Measurements from ENCODE around the gene TSPAN17.

The TSPAN17 gene

DNA sequence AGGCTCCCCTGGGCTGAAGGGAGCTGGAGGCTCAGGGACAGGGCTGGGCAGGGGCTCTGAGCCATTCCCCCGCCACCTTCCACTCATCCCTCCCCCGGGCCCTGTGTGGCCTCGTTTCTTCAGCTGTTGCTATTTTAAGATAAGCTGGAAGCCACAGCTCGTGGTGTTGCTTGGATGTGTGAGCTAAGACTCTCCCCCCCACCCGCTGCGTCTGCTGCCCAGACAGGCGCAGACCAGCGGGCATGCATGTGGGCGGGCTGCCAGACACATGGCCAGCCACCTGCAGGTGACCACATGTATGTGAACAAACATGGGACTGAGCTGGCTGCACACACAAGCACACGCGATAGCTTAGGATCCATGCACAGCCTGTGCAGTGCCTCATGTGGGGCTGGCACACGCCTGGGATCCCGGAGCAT is 25.6 kb upstream of the TSPAN17 start:
- DNase-seq (ENCODE audit: low spot score), result no peak

DNA sequence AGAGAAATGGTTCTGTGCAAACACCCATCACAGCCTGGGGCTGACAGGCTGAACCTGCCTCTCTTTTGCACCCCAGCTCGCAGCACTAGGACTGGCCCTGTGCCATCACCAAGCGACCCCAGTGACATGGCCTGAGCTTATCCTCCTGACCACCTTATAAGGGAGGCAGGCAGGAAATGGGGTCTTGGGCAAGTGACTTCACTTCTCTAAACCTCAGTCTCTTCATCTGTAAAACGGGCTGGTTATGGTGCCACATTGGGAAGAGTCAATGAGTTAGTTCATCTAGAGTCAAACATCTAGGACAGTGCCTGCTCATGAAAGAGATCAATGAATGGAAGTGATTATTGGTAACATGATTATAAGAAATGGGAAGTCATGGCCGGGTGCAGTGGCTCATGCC is 23.1 kb upstream of the TSPAN17 start:
- DNase-seq (ENCODE audit: low spot score), result no peak

DNA sequence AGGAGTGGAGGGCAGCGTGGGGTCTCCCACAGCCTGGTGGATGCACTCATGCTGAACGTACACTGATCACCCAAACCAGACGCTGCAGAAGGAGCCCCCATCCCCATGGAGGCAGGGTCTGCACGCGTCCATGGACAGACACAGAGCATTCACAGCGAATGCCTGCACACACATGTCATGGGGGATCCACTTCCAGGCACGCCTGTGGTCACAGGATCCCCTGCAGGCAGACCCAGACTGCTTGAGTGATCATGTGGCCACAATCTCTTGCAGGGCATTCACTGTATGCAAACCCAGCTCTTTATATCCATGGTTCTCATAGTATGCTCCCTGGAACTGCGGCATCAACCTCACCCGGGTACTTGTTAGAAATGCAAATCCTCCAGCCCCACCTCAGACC is 22.3 kb upstream of the TSPAN17 start:
- DNase-seq (ENCODE audit: low spot score), result no peak

DNA sequence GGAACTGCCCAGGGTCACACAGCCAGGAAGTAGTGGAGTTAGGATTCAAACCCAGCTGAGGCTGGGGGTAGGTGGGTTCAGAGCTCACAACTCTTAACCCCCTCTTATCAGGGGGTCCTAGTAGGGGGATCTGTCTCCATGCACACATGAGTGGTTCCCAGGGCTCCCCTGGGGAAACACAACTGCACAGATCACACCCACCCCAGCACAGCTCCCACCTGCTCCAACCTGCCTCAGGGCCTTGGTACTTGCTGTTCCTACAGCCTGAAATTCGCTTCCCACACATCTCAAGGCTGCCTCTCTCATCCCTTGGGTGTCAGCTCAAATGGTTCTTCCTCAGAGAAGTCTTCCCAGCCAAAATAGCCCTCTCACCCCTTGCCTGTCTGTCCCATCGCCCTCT is 21.8 kb upstream of the TSPAN17 start:
- no peak for DNase-seq (ENCODE audit: low spot score)

DNA sequence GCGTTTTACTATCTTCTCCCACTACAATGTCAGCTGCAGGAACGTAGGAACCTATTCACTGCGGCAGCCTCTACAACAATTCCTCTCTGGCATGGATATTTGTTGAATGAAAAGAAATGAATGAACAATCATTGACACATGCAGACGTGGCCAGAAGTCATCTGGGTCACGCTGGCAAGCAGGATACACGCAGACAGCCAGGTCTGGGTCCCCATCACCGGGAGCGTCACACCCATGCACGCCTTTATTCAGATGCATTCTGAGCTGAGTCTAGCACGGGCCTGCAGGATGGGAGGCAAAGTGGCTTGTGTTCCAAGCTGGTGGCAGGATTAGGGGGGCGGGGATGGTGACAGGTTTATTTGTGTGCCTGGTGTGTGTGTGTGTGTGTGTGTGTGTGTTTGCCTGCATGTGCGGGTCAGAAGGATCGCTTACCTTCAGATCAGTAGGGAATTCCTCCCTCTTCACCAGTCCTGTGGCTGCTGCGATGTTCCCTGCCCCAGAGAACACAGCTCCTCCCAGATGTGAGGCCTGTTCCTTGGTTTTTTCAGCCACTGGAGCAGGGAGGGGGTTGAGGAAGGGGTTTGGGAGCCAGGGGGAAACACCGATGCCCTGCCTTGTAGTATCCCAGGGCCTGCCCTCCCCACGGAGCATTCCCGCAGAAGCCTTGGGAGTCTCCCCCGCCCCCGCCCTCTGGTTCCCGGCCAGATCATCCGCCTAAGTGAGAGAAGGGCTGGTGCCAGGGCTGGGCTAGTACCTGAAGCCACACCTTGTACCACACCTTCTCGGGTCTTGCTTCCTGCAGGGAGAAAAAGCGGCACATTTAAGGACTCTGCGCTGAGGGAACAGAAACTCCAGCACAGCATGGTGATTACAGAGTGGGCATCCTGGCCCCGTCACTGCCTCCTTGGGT is 21.1 kb upstream of the TSPAN17 start:
- DNase-seq (ENCODE audit: low spot score), result no peak

DNA sequence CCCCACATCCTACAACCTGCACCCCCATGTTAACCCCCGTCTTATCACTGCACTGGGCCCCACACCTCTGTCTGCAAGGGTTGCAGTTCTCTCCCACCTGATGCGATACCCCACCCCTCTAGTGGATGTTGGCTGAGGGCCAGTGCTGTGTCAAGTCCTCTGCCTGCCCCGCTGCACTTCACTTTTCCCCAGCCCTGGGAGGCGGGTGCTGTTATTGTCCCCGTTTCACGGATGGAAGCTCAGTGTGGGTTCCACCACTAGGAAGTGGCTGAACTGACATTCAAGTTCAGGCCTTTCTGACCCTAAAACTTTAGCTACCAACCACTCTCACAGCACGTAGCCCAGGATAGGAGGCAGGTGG is 20.4 kb upstream of the TSPAN17 start:
- no peak for DNase-seq (ENCODE audit: low spot score)

DNA sequence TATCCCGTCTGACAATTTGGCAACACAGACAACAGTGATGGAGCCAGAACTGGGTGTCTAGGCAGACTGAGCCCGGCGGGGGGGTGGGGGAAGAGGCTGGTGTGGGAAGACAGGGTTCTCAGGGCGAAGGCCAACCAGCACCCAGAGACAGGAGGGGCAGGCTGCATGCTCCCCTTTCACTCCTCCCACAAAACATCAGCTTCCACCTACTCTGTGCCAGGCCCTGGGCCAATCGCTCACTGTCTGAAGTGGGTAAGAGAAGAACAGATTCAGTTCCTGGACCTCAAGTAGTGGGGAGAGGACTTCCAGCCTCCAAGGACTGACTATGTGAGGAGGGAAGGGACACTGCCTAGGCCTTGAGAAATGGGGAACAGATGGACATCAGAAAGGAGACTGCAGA is 19.7 kb upstream of the TSPAN17 start:
- DNase-seq (ENCODE audit: low spot score), result no peak

DNA sequence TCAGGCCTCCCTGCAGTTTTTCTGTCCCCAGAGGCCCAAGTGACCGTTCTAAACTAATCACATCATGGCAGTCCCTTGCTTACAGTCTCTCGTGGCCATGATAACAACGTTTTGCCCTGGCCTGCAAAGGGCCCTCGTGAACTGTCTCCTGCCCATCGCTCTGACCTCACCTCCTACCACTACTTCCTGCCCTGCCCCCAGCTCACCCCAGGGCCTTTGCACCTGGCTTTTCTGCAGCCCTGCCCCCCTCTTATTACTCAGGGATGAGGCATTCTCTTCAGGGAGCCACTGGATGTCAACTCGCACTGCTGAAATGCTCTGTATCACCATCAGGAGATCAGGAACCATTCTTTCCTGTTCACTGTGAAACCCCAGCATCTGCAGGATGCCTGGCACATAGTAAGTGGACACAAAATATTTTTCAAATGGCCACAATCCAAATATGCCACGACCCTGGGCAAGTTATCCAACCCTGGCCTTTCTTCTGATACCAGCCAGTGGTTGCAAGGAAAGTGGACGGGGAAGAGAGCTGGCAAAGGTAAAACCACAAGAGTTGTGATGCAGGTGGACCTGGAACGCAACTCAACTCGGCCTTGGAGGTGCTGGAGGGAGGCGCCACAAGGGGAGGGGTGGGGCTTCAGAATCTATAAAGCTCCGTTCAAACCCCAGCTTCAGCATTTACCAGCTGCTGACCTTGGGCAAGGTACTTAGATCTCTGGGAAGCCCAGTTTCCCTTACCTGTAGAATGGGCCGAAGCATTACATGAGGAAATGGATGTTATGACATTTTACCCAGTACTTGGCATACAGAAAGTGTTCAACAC is 18.7 kb upstream of the TSPAN17 start:
- DNase-seq (ENCODE audit: low spot score), result no peak

DNA sequence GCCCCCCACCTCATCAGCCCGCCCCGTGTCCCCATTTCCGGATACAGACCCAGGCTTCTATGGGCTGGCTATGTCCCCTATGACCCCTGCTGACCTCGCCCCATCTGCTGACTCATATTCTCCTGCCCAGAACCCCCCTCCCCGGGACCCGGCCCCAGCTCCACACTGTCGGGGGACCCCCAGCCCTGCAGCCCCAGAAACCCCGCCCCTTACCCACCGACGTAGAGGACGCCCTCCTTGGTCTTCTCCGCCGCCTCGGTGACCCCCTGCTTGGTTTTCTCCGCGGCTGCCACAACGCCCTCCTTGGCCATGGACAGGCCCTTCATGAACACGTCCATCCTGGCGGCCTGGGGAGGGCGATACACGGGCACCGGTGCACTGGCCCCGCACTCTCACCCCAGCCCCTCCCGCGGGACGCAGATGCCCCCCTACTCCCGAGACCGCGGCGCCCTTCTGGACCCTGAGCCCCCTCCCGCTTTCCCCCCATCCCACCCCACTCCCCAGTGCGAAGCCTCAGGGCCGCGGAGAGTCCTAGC is 17.9 kb upstream of the TSPAN17 start:
- no peak for DNase-seq (ENCODE audit: low spot score)

DNA sequence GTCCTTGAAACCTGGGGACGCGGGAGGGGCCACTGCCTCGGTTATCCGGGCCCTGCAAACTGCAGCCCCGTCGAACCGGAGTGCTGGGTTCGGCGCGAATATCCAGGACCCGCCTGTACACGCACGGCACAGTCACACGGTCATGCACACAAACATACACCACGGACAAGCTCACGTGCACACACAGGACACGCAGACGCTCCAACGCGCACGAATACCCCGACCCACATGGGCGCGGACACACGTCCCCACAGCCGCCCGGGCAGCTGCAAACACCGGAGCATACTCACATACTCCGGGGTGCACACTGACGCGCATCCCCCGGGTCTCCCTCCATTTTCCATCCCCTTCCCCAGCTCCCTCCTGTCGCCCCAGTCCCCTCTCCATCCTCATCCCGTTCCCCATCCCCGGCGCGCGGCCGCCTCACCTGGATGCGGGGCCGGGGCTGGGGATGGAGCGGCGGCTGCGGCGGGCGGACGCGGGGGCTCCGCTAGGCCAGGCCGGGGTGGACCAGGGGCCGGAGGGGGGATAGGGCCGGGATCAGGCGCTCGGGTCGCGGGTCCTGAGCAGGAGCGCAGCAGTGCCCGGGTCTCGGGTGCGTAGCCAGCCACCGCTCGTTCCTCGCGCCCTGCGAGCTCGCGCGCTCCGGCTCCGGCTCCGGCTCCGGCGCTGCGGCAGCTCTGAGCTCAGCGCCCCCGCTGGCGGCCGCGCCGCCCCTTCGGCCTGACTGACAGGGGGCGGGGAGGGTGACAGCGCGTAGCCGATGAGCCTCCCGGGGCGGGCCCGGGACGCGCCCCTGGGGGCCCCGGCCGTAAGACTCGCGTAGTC is 17.2 kb upstream of the TSPAN17 start, which contains the start of the genes EIF4E1B and SNCB:
Gene EIF4E1B (plus strand): TSS at position 823 of the 828 bp plus-strand sequence. CDS start 12,113 bp downstream, outside the sequence.
Gene SNCB (minus strand): TSS at position 682 of the 828 bp plus-strand sequence. CDS start 880 bp downstream, outside the sequence.
- DNase-seq (ENCODE audit: low spot score), result no peak

DNA sequence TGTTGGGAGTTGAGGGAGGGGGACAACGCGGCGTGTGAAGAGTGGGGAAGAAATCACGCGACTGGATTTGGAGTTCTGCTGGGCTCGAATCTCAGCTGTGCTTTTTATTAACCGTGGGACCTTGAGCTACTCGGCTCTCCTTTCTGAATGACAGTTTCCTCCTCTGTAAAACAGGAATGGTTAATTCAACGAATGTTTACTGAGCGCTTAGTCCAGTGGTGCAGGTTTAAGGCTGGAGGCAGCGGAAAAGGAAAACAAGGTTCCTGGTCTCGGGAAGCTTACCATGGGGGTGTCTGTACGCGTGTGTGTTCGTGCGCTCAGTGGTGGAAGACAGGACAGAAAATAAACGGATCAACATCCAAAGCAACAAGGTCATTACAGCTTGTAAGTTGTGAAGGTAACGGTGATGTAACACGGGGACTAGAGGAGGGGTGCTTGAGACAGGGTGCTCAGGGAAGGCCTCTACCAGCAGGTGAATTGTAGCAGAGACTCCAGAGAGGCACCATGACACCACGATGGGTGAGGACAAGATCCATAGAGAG is 16.5 kb upstream of the TSPAN17 start:
- no peak for DNase-seq (ENCODE audit: low spot score)

DNA sequence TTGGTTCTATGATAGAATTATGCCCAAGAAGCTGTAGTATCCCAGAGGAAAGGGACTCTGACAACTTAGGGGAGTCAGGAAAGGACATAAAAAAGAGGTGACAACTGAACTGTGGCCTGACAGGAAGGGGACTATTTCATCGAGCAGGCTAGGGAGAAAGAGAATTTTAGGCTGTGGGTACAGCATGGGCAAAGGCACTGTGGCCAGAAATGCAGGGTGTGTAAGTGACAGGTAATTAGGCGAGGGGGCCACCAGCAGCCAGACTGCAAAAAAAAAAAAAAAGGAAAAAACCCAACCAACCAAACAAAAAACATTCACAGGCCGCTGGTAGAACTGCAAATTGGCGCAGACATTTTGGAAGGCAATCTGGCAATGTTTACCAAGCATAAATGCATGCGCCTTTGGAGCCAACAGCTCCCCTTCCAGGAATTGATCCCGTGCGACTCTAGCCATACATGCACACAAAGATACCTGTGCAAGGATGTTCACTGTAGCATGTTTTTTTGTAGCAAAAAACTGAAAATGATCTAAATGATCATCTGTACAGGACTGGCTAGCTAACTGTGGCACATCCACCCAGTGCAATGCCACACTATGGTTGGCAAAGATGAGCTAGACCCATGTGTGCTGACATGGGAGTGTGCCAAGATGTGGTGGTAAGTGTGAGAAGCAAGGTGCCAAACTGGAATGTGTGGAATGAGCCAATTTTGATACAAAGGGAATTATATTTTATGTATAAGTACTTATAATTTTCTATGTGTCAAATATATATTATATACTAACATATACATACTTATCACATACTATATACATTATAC is 15.7 kb upstream of the TSPAN17 start:
- DNase-seq (ENCODE audit: low spot score), result no peak

DNA sequence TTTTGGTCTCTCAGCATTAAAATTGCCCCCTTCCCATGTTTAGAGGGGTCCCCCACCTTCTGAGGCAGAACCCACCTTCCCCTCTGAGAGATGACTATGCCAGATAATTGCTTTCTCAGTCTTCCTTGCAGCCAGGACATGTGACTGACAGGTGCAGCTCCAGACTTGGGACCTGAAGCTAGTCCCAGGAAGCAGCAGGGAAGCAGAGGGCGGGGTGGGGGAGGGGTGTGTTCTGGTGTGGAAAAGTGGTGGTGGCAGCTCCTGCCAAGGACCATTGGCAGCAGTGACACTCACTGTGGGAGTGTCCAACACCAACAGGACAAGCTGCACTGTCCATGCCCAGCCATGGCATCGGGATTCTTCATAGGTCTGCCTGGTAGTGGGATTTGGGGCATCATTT is 14.5 kb upstream of the TSPAN17 start:
- DNase-seq (ENCODE audit: low spot score), result no peak

DNA sequence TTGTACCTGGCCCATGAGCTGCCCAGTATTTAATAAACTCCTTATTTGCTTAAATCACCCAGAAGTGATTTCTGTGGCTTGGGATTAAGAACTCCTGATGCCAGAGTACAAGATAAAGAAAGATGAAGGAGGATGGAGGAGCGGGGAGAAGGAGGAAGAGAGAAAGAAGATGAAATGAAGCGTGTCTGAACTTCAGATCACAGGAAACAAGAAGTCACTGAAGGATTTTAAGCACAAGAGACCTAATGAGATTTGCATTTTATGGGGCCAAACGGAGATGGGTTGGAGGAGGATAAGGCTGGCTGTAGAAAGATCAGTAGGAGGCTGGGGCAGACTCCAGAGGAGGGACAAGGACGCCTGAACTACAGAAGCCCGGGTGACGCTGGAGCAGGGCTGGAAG is 13.7 kb upstream of the TSPAN17 start:
- DNase-seq (ENCODE audit: low spot score), result no peak

DNA sequence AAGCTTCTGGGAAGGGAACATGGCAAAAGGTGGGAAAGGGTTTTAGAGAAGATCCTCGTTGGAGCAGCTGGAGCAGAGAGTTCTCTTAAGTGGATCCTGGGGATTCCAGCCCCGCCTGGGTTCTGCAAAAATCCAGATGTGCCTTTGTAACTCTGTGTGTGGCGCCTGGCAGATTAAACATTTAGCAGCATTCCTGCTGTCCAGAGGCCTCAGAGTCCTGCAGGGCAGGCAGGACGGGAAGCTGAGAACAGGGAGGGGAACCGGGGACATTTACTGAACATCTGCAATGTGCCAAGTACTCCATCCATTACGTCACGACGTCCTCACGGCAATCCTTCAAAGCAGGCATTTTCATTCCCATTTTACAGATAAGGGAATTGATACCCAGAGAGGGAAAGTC is 10.9 kb upstream of the TSPAN17 start:
- no peak for DNase-seq (ENCODE audit: low spot score)

DNA sequence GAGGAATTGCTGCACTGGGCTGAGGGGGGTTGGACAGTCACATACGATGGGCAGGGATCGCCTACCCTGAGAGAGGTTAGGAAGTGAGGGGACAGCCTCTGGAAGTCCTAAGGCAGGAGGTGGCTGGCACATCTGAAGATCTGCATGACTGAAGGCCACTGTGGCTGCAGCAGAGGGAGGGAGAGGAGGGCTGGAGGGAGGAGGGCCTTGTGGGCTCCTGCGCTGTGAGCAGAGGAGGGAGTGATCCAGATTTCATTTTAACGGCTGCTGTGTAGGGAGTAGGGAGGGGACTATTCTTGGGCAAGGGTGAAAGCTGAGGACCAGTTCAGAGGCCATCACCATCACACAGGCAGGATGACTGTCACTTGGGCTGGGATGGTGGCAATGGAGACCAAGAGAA is 9.7 kb upstream of the TSPAN17 start:
- no peak for DNase-seq (ENCODE audit: low spot score)

DNA sequence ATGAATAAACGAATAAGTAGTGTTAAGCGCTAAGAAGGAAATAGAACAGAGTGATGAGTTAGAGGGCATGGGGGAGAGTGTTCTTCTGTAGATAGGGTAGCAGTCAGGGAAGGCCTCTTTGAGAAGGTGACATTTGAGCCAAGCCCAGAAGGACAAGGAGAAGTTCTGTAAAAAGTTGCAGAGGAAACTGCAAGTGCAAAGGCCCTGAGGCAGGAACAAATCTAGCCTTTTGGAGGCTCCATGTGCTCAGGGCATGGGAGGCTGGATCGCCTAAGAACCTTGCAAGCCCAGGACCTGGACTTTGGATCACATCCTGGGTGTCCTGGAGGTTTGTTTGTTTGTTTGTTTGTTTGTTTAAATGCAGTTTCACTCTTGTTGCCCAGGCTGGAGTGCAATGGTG is 8.8 kb upstream of the TSPAN17 start:
- no peak for DNase-seq (ENCODE audit: low spot score)

DNA sequence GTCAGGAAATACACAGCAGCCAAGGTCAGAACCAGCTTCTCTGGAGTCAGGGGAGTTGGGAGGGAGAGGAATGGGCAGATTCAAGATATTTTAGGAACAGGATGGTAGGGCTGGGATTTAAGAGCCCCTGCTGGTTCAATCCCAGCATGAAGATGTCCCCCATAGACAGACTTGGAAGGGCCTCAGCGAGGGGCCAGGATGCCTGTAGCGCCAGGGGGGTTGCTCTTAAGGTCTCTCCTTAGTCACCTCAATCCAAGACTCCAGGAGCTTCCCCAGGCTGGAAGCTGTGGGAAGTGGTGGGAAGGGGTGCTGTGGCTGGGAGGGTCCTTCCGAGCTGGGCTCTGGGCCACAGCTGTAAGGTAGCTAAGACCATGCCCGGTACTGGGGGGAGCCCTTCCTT is 8.1 kb upstream of the TSPAN17 start:
- no peak for DNase-seq (ENCODE audit: low spot score)

DNA sequence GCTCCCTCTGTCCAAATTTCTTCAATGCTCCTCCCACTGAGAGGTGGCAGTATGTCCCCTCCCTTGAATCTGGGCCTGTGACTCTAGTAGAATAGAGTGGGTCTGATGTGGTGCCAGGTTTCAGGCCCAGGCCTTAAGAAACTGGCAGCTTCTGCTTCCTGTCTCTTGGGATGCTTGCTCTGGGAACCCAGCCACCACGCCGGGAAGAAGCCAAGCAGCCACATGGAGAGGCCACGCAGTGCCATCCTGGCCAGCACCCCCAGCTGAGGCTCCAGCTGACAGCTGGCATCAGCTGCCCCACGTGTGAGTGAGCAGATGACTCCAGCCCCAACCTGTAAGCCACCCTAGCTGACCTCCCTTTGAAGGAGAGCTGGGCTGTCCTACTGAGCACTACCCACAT is 7.3 kb upstream of the TSPAN17 start:
- DNase-seq (ENCODE audit: low spot score), result no peak

DNA sequence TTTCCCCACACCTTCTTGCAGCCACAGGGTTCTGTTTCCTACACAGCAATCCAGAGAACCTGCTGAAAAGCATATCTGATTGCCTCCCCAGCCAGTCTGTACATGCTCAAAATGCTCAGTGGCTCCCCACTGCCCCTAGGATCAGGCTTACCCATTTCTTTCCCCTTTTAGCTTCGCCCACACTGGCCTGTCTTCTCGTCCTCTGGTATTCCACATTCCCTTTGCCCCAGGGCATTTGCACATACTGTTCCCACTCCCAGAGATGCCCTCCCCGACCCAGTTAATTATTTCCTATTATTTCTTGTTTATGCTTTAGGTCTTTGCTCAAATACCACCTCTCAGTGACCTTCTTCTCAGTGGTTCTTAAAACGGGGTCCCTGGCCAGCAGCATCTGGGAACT is 6.7 kb upstream of the TSPAN17 start:
- no peak for DNase-seq (ENCODE audit: low spot score)
